Adrenal gland (tissue), 12 donors: Measurements from ENCODE around the gene HIPK2. TPM values are rescaled to one million over a fixed set of nuclear protein-coding genes. Genes with fewer than 3 reads are reported as not detected.

Experiments
- DNase-seq, 7 donors: peaks; one replicate each; pipeline ENCODE4 v3.0.0-alpha.2; 2019 to 2020
- H3K27ac ChIP-seq, 5 donors: fragments of 200-600 bp; sonication (generic) in 4 of 5; 1 replicate in 3 of 5; 2 replicates in 2 of 5; pipeline versions ENCODE4 v1.5.1 to v1.8.0; 2016 to 2020; ENCODE audit warnings: mild to moderate bottlenecking in 1 of 5
- H3K27me3 ChIP-seq: fragments of 200-600 bp; 2 replicates; pipeline ENCODE4 v1.8.0; 2021
- H3K36me3 ChIP-seq, 2 donors: fragments of 200-600 bp; replicated peaks in 1 of 2; 1 replicate in 1 of 2; 2 replicates in 1 of 2; pipeline versions ENCODE4 v1.5.1 to v1.8.0; 2018 to 2022
- H3K4me1 ChIP-seq, 2 donors: fragments of 200-600 bp; replicated peaks in 1 of 2; 1 replicate in 1 of 2; 2 replicates in 1 of 2; pipeline versions ENCODE4 v1.5.1 to v1.8.0; 2018 to 2021
- H3K4me3 ChIP-seq, 4 donors: fragments of 200-600 bp; sonication (generic) in 3 of 4; one replicate each; pipeline ENCODE4 v1.5.1; 2016 to 2018
- H3K9me3 ChIP-seq, 3 donors: fragments of 200-600 bp; sonication (generic) in 1 of 3; replicated peaks in 1 of 3; 1 replicate in 2 of 3; 2 replicates in 1 of 3; pipeline versions ENCODE4 v1.5.1 to v1.8.0; 2016 to 2021
- CTCF ChIP-seq, 6 experiments: fragments of 450-650 bp in 4 of 6; fragments of 200-600 bp in 2 of 6; sonication (generic) in 1 of 6; IDR thresholded peaks; 1 replicate in 5 of 6; 2 replicates in 1 of 6; pipeline versions ENCODE4 v1.5.1 to v1.8.0; 2016 to 2021; ENCODE audit warnings: antibody characterized with exemption in 6 of 6, mild to moderate bottlenecking in 2 of 6, moderate library complexity in 1 of 6
- POLR2A ChIP-seq, 2 donors: fragments of 450-650 bp; IDR thresholded peaks; one replicate each; pipeline ENCODE4 v1.6.1; 2017; ENCODE audit warnings: antibody characterized with exemption in 2 of 2, mild to moderate bottlenecking in 2 of 2, moderate library complexity in 1 of 2
- WGBS, 4 donors: extraction: QIAGEN DNeasy Blood & Tissue Kit in 2 of 4; methylation state at CpG; one replicate each; pipeline versions ENCODE4 v1.1.5 to v1.1.7; 2013 to 2017; 5-methylcytosine and 5-hydroxymethylcytosine counted together
- intact Hi-C, 2 donors: fragments of 100-400 bp; cut with DNase I; formaldehyde crosslinking; loops; one replicate each; pipeline versions ENCODE4 v1.14.1 to v1.15.0; 2022 to 2023
- polyA plus RNA-seq, 3 donors: library from polyadenylated mRNA; stranded (reverse); fragments of 200-250 nt in 2 of 3; fragments of 350-450 nt in 1 of 3; fragmentation: Illumina TruSeq in 1 of 3; extraction: RNeasy Lipid Tissue Mini Kit (QIAGEN cat#74804) in 1 of 3; gene quantifications; one replicate each; pipeline ENCODE4 v1.2.3, GENCODE V29; 2013 to 2014
- total RNA-seq, 9 donors: library from RNA; depleted of rRNA in 4 of 9; stranded (reverse); fragments of >200 nt in 4 of 9; fragments of 120-200 nt in 1 of 9; fragmentation: NEBNext Ultra II Directional in 1 of 9; extraction: Animal tissue kit (Norgen Biotek cat#: 25700) in 1 of 9; gene quantifications; one replicate each; pipeline versions ENCODE4 v1.1.0 to v1.2.4, GENCODE V29; 2013 to 2023
- donor health status: healthy with polysubstance abuse.
- donor health status: Bipolar disorder and iron deficiency.
- donor health status: DM: yes; HTN: yes; CAD: no.
- donor health status: DM: no; HTN: no; CAD: no.
- donor health status: DM: no; HTN: no; CAD: no.
- donor health status: DM: yes; HTN: yes; CAD: no.

The HIPK2 gene
- total and polyA plus RNA-seq, 12 donors, result 4.7 to 82.4 (median 49.8) TPM

- Histone ChIP-seq H3K4me1 (peaks cover 0 to 20% of the 10 kb centered on the region in 2 donors), H3K4me3 (no peak overlapping the region), H3K36me3 (no peaks in the 10 kb centered on the region), H3K9me3 (no peaks in the 10 kb centered on the region), H3K27ac (no peak overlapping the region), H3K27me3 (no peaks in the 10 kb centered on the region)
- 87 to 95% (median 88%) methylated on average over 4 to 6 of the region's 6 CpGs for WGBS, 4 donors
- no peak for TF ChIP-seq POLR2A (IDR thresholded peaks at IDR 0.05)
- no peak for TF ChIP-seq CTCF (IDR thresholded peaks at IDR 0.05)
- no peak for DNase-seq
- intact Hi-C loops, result loop anchor here in 1 of 2 donors (5.0 kb wide), 1 partner anchor 358 kb away; no protein-coding TSS in a partner anchor
Measured at GRCh38 chr7:139643951-139644585, 133.7 kb downstream of the HIPK2 start.

- intact Hi-C loops, result loop anchor here in 1 of 2 donors (5.0 kb wide), 1 partner anchor 360 kb away; no protein-coding TSS in a partner anchor
- WGBS, 4 donors, result 89 to 93% (median 92%) methylated on average over 4 of the region's 4 CpGs
Measured at GRCh38 chr7:139642283-139642682, 135.5 kb downstream of the HIPK2 start.

GRCh38 chr7:139641337-139641992 lies 136.3 kb downstream of the HIPK2 start:
- intact Hi-C loops, result loop anchor here in 1 of 2 donors (5.0 kb wide), 1 partner anchor 361 kb away; no protein-coding TSS in a partner anchor
- Histone ChIP-seq H3K4me3 (no peak overlapping the region), H3K36me3 (no peaks in the 10 kb centered on the region), H3K4me1 (peaks cover 0 to 8% of the 10 kb centered on the region in 2 donors), H3K27me3 (no peaks in the 10 kb centered on the region), H3K9me3 (no peaks in the 10 kb centered on the region), H3K27ac (no peak overlapping the region)
- 77 to 88% (median 81%) methylated on average over 11 to 14 of the region's 14 CpGs for WGBS, 4 donors
- TF ChIP-seq POLR2A (IDR thresholded peaks at IDR 0.05) (no peak), CTCF (IDR thresholded peaks at IDR 0.05) (no peak)
- peak in 1 of 7 donors; percentile 53 for DNase-seq

More at GRCh38 chr7:139642283-139642682, 135.5 kb downstream of the HIPK2 start:
- Histone ChIP-seq H3K27ac (no peak overlapping the region), H3K27me3 (no peaks in the 10 kb centered on the region), H3K36me3 (no peaks in the 10 kb centered on the region), H3K9me3 (no peaks in the 10 kb centered on the region), H3K4me1 (peaks cover 0 to 14% of the 10 kb centered on the region in 2 donors), H3K4me3 (no peak overlapping the region)
- DNase-seq, result no peak
- TF ChIP-seq POLR2A (IDR thresholded peaks at IDR 0.05) (no peak), CTCF (IDR thresholded peaks at IDR 0.05) (no peak)

GRCh38 chr7:139640681-139641080 lies 137.1 kb downstream of the HIPK2 start:
- no peak for TF ChIP-seq POLR2A (IDR thresholded peaks at IDR 0.05)
- no peak for TF ChIP-seq CTCF (IDR thresholded peaks at IDR 0.05)
- intact Hi-C loops, result loop anchor here in 1 of 2 donors (5.0 kb wide), 1 partner anchor 362 kb away; no protein-coding TSS in a partner anchor
- Histone ChIP-seq H3K4me1 (peaks cover 0 to under 1% of the 10 kb centered on the region in 2 donors), H3K4me3 (no peak overlapping the region), H3K27ac (no peak overlapping the region), H3K36me3 (no peaks in the 10 kb centered on the region), H3K9me3 (no peaks in the 10 kb centered on the region), H3K27me3 (no peaks in the 10 kb centered on the region)
- WGBS, 4 donors, result 91 to 95% (median 95%) methylated on average over 2 of the region's 2 CpGs
- DNase-seq, result no peak
